SJCRH30 (cell line): Measurements from ENCODE around the gene RNF112. TPM values are rescaled to one million over a fixed set of nuclear protein-coding genes. Genes with fewer than 3 reads are reported as not detected.

Experiments used
- DNase-seq, 2 experiments: peaks; one replicate each; pipeline ENCODE4 v3.0.0-alpha.2; 2015 to 2020
- H3K27ac ChIP-seq: fragments of 250-450 bp; sonication (Bioruptor Pico); 2 replicates; pipeline ENCODE4 v1.5.1; 2020; ENCODE audit warnings: mild to moderate bottlenecking, moderate library complexity
- H3K27me3 ChIP-seq: fragments of 250-450 bp; sonication (Bioruptor Pico); 2 replicates; pipeline ENCODE4 v1.5.1; 2020; ENCODE audit warnings: mild to moderate bottlenecking, moderate library complexity
- H3K36me3 ChIP-seq: fragments of 250-450 bp; sonication (Bioruptor Pico); 2 replicates; pipeline ENCODE4 v1.5.1; 2020; ENCODE audit warnings: mild to moderate bottlenecking, moderate library complexity
- H3K4me1 ChIP-seq: fragments of 250-450 bp; sonication (Bioruptor Pico); 2 replicates; pipeline ENCODE4 v1.5.1; 2020; ENCODE audit warnings: mild to moderate bottlenecking, moderate library complexity
- H3K4me3 ChIP-seq: fragments of 250-450 bp; sonication (Bioruptor Pico); 2 replicates; pipeline ENCODE4 v1.5.1; 2020; ENCODE audit warnings: mild to moderate bottlenecking, moderate library complexity
- H3K9me3 ChIP-seq: fragments of 250-450 bp; sonication (Bioruptor Pico); replicated peaks from 2 replicates; pipeline ENCODE4 v1.5.1; 2020; ENCODE audit warnings: mild to moderate bottlenecking, moderate library complexity
- total RNA-seq: library from RNA; depleted of rRNA; stranded (reverse); fragments of >200 nt; shearing (Covaris generic); gene quantifications from 2 replicates; pipeline ENCODE4 v1.2.3, GENCODE V29; 2014

The RNF112 gene
- total RNA-seq, 1 experiment from 2014 or later: 2.4 TPM

- H3K36me3 ChIP-seq: no peaks in the 10 kb centered on the region
- DNase-seq: no peak
- H3K9me3 ChIP-seq: no peaks in the 10 kb centered on the region
- peaks cover 29% of the 10 kb centered on the region for H3K4me1 ChIP-seq
- H3K27ac ChIP-seq: peak overlapping the region; percentile 48
- H3K27me3 ChIP-seq: no peaks in the 10 kb centered on the region
- no peak overlapping the region for H3K4me3 ChIP-seq
Observed at GRCh38 chr17:19369846-19370492, 41.1 kb upstream of the RNF112 start.

GRCh38 chr17:19370493-19370960 lies 40.5 kb upstream of the RNF112 start:
- peak overlapping the region; percentile 48 for H3K27ac ChIP-seq
- peak; percentile 91 to 94 for DNase-seq

GRCh38 chr17:19371259-19372010 lies 39.6 kb upstream of the RNF112 start:
- H3K9me3 ChIP-seq: no peaks in the 10 kb centered on the region
- DNase-seq: no peak
- H3K4me3 ChIP-seq: no peak overlapping the region
- H3K27me3 ChIP-seq: no peaks in the 10 kb centered on the region
- peaks cover 23% of the 10 kb centered on the region for H3K4me1 ChIP-seq
- H3K27ac ChIP-seq: no peak overlapping the region; the same call in 1 of the 2 replicates
- no peaks in the 10 kb centered on the region for H3K36me3 ChIP-seq

More at GRCh38 chr17:19370493-19370960, 40.5 kb upstream of the RNF112 start:
- no peaks in the 10 kb centered on the region for H3K9me3 ChIP-seq
- H3K4me3 ChIP-seq: no peak overlapping the region
- H3K27me3 ChIP-seq: no peaks in the 10 kb centered on the region
- no peaks in the 10 kb centered on the region for H3K36me3 ChIP-seq
- H3K4me1 ChIP-seq: peaks cover 24% of the 10 kb centered on the region

GRCh38 chr17:19372011-19372370 lies 39.0 kb upstream of the RNF112 start:
- no peaks in the 10 kb centered on the region for H3K9me3 ChIP-seq
- H3K4me3 ChIP-seq: no peak overlapping the region
- no peak overlapping the region for H3K27ac ChIP-seq
- DNase-seq: no peak
- H3K27me3 ChIP-seq: no peaks in the 10 kb centered on the region
- H3K36me3 ChIP-seq: no peaks in the 10 kb centered on the region
- peaks cover 26% of the 10 kb centered on the region for H3K4me1 ChIP-seq

GRCh38 chr17:19372439-19372838 lies 38.6 kb upstream of the RNF112 start:
- Histone ChIP-seq H3K27me3 (no peaks in the 10 kb centered on the region), H3K4me1 (peaks cover 28% of the 10 kb centered on the region), H3K4me3 (no peak overlapping the region), H3K27ac (no peak overlapping the region), H3K36me3 (no peaks in the 10 kb centered on the region), H3K9me3 (no peaks in the 10 kb centered on the region)
- no peak for DNase-seq

- DNase-seq: no peak
Observed at GRCh38 chr17:19372866-19373504, 38.0 kb upstream of the RNF112 start.

GRCh38 chr17:19374136-19374535 lies 36.9 kb upstream of the RNF112 start:
- Histone ChIP-seq H3K9me3 (no peaks in the 10 kb centered on the region), H3K36me3 (no peaks in the 10 kb centered on the region), H3K27me3 (no peaks in the 10 kb centered on the region), H3K27ac (no peak overlapping the region), H3K4me1 (peaks cover 28% of the 10 kb centered on the region), H3K4me3 (no peak overlapping the region)
- no peak for DNase-seq

More at GRCh38 chr17:19372866-19373504, 38.0 kb upstream of the RNF112 start:
- peaks cover 28% of the 10 kb centered on the region for H3K4me1 ChIP-seq
- H3K36me3 ChIP-seq: no peaks in the 10 kb centered on the region
- H3K9me3 ChIP-seq: no peaks in the 10 kb centered on the region
- H3K27ac ChIP-seq: no peak overlapping the region
- no peaks in the 10 kb centered on the region for H3K27me3 ChIP-seq
- H3K4me3 ChIP-seq: no peak overlapping the region

GRCh38 chr17:19375732-19376131 lies 35.3 kb upstream of the RNF112 start:
- Histone ChIP-seq H3K4me3 (no peak overlapping the region), H3K27me3 (no peaks in the 10 kb centered on the region), H3K27ac (no peak overlapping the region), H3K9me3 (no peaks in the 10 kb centered on the region), H3K4me1 (peaks cover 23% of the 10 kb centered on the region), H3K36me3 (peaks cover 14% of the 10 kb centered on the region)
- DNase-seq: no peak

- Histone ChIP-seq H3K36me3 (peaks cover 23% of the 10 kb centered on the region), H3K4me3 (peak overlapping the region; percentile 63), H3K9me3 (no peaks in the 10 kb centered on the region), H3K27ac (peak overlapping the region; percentile 75; the same call in 1 of the 2 replicates), H3K4me1 (peaks cover 12% of the 10 kb centered on the region), H3K27me3 (no peaks in the 10 kb centered on the region)
- peak in 1 of 2 experiments; percentile 49 for DNase-seq
Observed at GRCh38 chr17:19376811-19377210, 34.2 kb upstream of the RNF112 start.

- peaks cover 30% of the 10 kb centered on the region for H3K36me3 ChIP-seq
- H3K27ac ChIP-seq: peak overlapping the region; percentile 75
- no peaks in the 10 kb centered on the region for H3K9me3 ChIP-seq
- peaks cover 11% of the 10 kb centered on the region for H3K4me1 ChIP-seq
- peak overlapping the region; percentile 63 for H3K4me3 ChIP-seq
- peak; percentile 100 for DNase-seq
- H3K27me3 ChIP-seq: no peaks in the 10 kb centered on the region
Observed at GRCh38 chr17:19377602-19378415, 33.2 kb upstream of the RNF112 start.

GRCh38 chr17:19378416-19379360 lies 32.3 kb upstream of the RNF112 start, which contains the start of gene MAPK7:
Gene MAPK7 (plus strand): TSS chr17:19378498. CDS start chr17:19378901, 403 bp downstream.
- peaks cover 38% of the 10 kb centered on the region for H3K36me3 ChIP-seq
- no peak for DNase-seq

GRCh38 chr17:19379361-19380065 lies 31.5 kb upstream of the RNF112 start:
- no peaks in the 10 kb centered on the region for H3K9me3 ChIP-seq
- no peak for DNase-seq
- peak overlapping the region; percentile 63 for H3K4me3 ChIP-seq
- no peaks in the 10 kb centered on the region for H3K27me3 ChIP-seq
- H3K36me3 ChIP-seq: peaks cover 43% of the 10 kb centered on the region
- H3K4me1 ChIP-seq: peaks cover 21% of the 10 kb centered on the region
- no peak overlapping the region for H3K27ac ChIP-seq

More at GRCh38 chr17:19378416-19379360, 32.3 kb upstream of the RNF112 start, which contains the start of gene MAPK7:
- Histone ChIP-seq H3K4me1 (peaks cover 13% of the 10 kb centered on the region), H3K27me3 (no peaks in the 10 kb centered on the region), H3K9me3 (no peaks in the 10 kb centered on the region), H3K4me3 (peak within 1 kb of the TSS; percentile 63), H3K27ac (peak within 1 kb of the TSS; percentile 75)
